AG04450 (cell line): Measurements from ENCODE around the gene GPS1. TPM values are rescaled to one million over a fixed set of nuclear protein-coding genes. Genes with fewer than 3 reads are reported as not detected.

Source experiments
- CTCF ChIA-PET: fragments of 300-600, 350-600 bp; formaldehyde crosslinking; extraction: SDS; loops from one replicate; lab custom pipeline; 2022; ENCODE audit warnings: antibody characterized with exemption, inconsistent platforms; lab: Charles Lee
- POLR2A ChIA-PET: fragments of 350-600 bp; formaldehyde crosslinking; extraction: SDS; loops from one replicate; lab custom pipeline; 2021; ENCODE audit warnings: antibody characterized with exemption, inconsistent platforms; lab: Yijun Ruan, JAX
- DNase-seq: peaks from one replicate; pipeline ENCODE4 v3.0.0-alpha.2; 2011; ENCODE audit warnings: low read depth, low spot score
- H3K27ac ChIP-seq: one replicate; pipeline ENCODE4 v1.5.1; 2012; ENCODE audit warnings: low read depth, low read length, control low read depth
- H3K27me3 ChIP-seq: one replicate; pipeline ENCODE4 v1.6.0; 2012; ENCODE audit warnings: low read length; ENCODE audit not compliant: control insufficient read depth, insufficient read depth
- H3K4me3 ChIP-seq: 2 replicates; pipeline ENCODE4 v1.5.1; 2011; ENCODE audit warnings: mild to moderate bottlenecking, low read depth, low read length, control low read depth
- H3K9me3 ChIP-seq: 2 replicates; pipeline ENCODE4 v1.5.1; 2012; ENCODE audit warnings: low read length; ENCODE audit not compliant: control insufficient read depth, insufficient read depth
- CTCF ChIP-seq: IDR thresholded peaks from 2 replicates; pipeline ENCODE4 v1.5.1; 2011; ENCODE audit warnings: low read depth, low read length, control low read depth, inconsistent platforms
- polyA plus RNA-seq: library from polyadenylated mRNA; depleted of rRNA; stranded (reverse); fragments of >200 nt; gene quantifications from 2 replicates; pipeline ENCODE4 v1.2.3, GENCODE V29; 2011

GPS1 gene
- polyA plus RNA-seq, 1 experiment: 63.1 TPM

GRCh38 chr17:82020572-82021106 lies 31.1 kb upstream of the GPS1 start:
- no peaks in the 10 kb centered on the region; the same call in 1 of the 2 replicates for H3K9me3 ChIP-seq
- POLR2A ChIA-PET: interaction anchor here (0.6 kb wide), 1 partner anchor 84 kb away, joined by 5 read pairs; no protein-coding TSS in a partner anchor
- TF ChIP-seq CTCF: no peak
- no peak overlapping the region for H3K4me3 ChIP-seq
- H3K27me3 ChIP-seq: no peaks in the 10 kb centered on the region
- CTCF ChIA-PET: interaction anchor here (0.5 to 4.5 kb wide), 12 partner anchors 10 to 202 kb away, joined by 3 to 34 read pairs (median 4); partner anchors contain the start of genes DCXR and NOTUM
- H3K27ac ChIP-seq: no peak overlapping the region
- no peak for DNase-seq

- Histone ChIP-seq H3K27me3 (no peaks in the 10 kb centered on the region), H3K9me3 (no peaks in the 10 kb centered on the region; the same call in 1 of the 2 replicates), H3K27ac (no peak overlapping the region), H3K4me3 (peak overlapping the region; percentile 80)
- ChIA-PET CTCF (interaction anchor here (0.6 to 4.5 kb wide), 6 partner anchors 16 to 93 kb away, joined by 3 to 34 read pairs (median 6); partner anchors contain the start of genes DCXR and NOTUM), POLR2A (interaction anchor here (0.6 to 1.8 kb wide), 2 partner anchors 16 to 85 kb away, joined by 5 to 10 read pairs; partner anchors contain the start of gene DCXR)
- DNase-seq: peak; percentile 53
- peak; percentile 72 for TF ChIP-seq CTCF
Measured at GRCh38 chr17:82021107-82021899, 30.4 kb upstream of the GPS1 start.

- Histone ChIP-seq H3K9me3 (no peaks in the 10 kb centered on the region; the same call in 1 of the 2 replicates), H3K27me3 (no peaks in the 10 kb centered on the region), H3K4me3 (peak overlapping the region; percentile 80), H3K27ac (no peak overlapping the region)
- CTCF ChIA-PET: interaction anchor here (0.6 to 4.5 kb wide), 3 partner anchors 18 to 62 kb away, joined by 3 to 34 read pairs (median 6); no protein-coding TSS in a partner anchor
- TF ChIP-seq CTCF: no peak
- DNase-seq: no peak
- POLR2A ChIA-PET: interaction anchor here (0.9 to 1.9 kb wide), 3 partner anchors 16 to 76 kb away, joined by 3 to 10 read pairs (median 7); partner anchors contain the start of genes DCXR and FASN
Measured at GRCh38 chr17:82021900-82022309, 29.8 kb upstream of the GPS1 start.

GRCh38 chr17:82022310-82022980 lies 29.3 kb upstream of the GPS1 start, which contains the start of gene CENPX:
CENPX (minus strand) TSS chr17:82022878; CDS start chr17:82022861, 17 bp downstream.
- TF ChIP-seq CTCF: no peak
- Histone ChIP-seq H3K27ac (no peak within 1 kb of the TSS), H3K9me3 (no peaks in the 10 kb centered on the region; the same call in 1 of the 2 replicates), H3K4me3 (peak within 1 kb of the TSS; percentile 80), H3K27me3 (no peaks in the 10 kb centered on the region)
- ChIA-PET CTCF (interaction anchor here (0.6 to 4.5 kb wide), 5 partner anchors 15 to 200 kb away, joined by 3 to 34 read pairs (median 5); partner anchors contain the start of gene DCXR), POLR2A (interaction anchor here (0.7 to 1.9 kb wide), 7 partner anchors 15 to 1154 kb away, joined by 3 to 10 read pairs (median 4); partner anchors contain the start of genes DCXR and FASN)
- DNase-seq: no peak
